IMR-90 (cell line): ENCODE measurements around the gene FOXS1. TPM values are rescaled to one million over a fixed set of nuclear protein-coding genes. Genes with fewer than 3 reads are reported as not detected.

Source experiments
- ATAC-seq: fragments of 200-7000 bp; cut with Tn5 transposase; 2 replicates; pipeline ENCODE4 v1.9.1; 2020; ENCODE audit warnings: low read depth, mild to moderate bottlenecking, moderate library complexity
- BruUV-seq: library from RNA; stranded (reverse); fragments of 400-500 nt; replicated peaks from 2 replicates; lab custom pipeline; 2021; lab: Mats Ljungman, UMichigan
- CTCF ChIA-PET: fragments of 300-600 bp; formaldehyde crosslinking; extraction: SDS; loops from one replicate; lab custom pipeline; 2021; ENCODE audit warnings: antibody characterized with exemption; lab: Yijun Ruan, JAX
- POLR2A ChIA-PET: fragments of 300-600 bp; sonication (Branson Sonifier 250); formaldehyde crosslinking; loops from one replicate; lab custom pipeline; 2022; ENCODE audit warnings: antibody characterized with exemption; ENCODE audit not compliant: unreplicated experiment; lab: Charles Lee
- DNase-seq: peaks from one replicate; pipeline ENCODE4 v3.0.0; 2013
- H2AFZ ChIP-seq: replicated peaks from 2 replicates; pipeline ENCODE3; 2013; ENCODE audit warnings: low read length, mild to moderate bottlenecking; ENCODE audit not compliant: poor library complexity
- H2AK5ac ChIP-seq: 2 replicates; pipeline ENCODE4 v1.6.1; 2013; ENCODE audit warnings: low read depth, low read length, inconsistent platforms
- H2AK9ac ChIP-seq: replicated peaks from 2 replicates; pipeline ENCODE3; 2013; ENCODE audit warnings: mild to moderate bottlenecking, low read depth, low read length, moderate library complexity; ENCODE audit not compliant: poor library complexity
- H2BK120ac ChIP-seq: 2 replicates; pipeline ENCODE4 v1.6.1; 2013; ENCODE audit warnings: low read depth, low read length, inconsistent platforms
- H2BK15ac ChIP-seq: 3 replicates; pipeline ENCODE4 v1.6.1; 2013; ENCODE audit warnings: low read depth, low read length, inconsistent platforms
- H2BK20ac ChIP-seq: 2 replicates; pipeline ENCODE4 v1.6.1; 2013; ENCODE audit warnings: low read depth, mild to moderate bottlenecking, inconsistent platforms, low read length, moderate library complexity
- H2BK5ac ChIP-seq: 2 replicates; pipeline ENCODE4 v1.6.1; 2013; ENCODE audit warnings: mild to moderate bottlenecking, low read depth, low read length, inconsistent platforms; ENCODE audit not compliant: poor library complexity, severe bottlenecking
- H3K14ac ChIP-seq: replicated peaks from 2 replicates; pipeline ENCODE4 v1.6.1; 2013; ENCODE audit warnings: low read depth, low read length, inconsistent platforms
- H3K18ac ChIP-seq: 2 replicates; pipeline ENCODE4 v1.6.1; 2013; ENCODE audit warnings: low read depth, low read length, control low read depth
- H3K23ac ChIP-seq: 2 replicates; pipeline ENCODE4 v1.6.1; 2013; ENCODE audit warnings: low read depth, low read length, inconsistent platforms
- H3K27ac ChIP-seq: 2 replicates; pipeline ENCODE4 v1.5.1; 2013; ENCODE audit warnings: mild to moderate bottlenecking, control low read depth, low read length; ENCODE audit not compliant: insufficient read depth
- H3K27me3 ChIP-seq: 2 replicates; pipeline ENCODE4 v1.6.1; 2013; ENCODE audit warnings: low read length; ENCODE audit not compliant: control insufficient read depth, insufficient read depth
- H3K36me3 ChIP-seq: 2 replicates; pipeline ENCODE4 v1.6.1; 2013; ENCODE audit warnings: low read length, mixed read lengths; ENCODE audit not compliant: control insufficient read depth, insufficient read depth
- H3K4ac ChIP-seq: 2 replicates; pipeline ENCODE4 v1.6.1; 2013; ENCODE audit warnings: low read depth, low read length, inconsistent platforms
- H3K4me1 ChIP-seq: 2 replicates; pipeline ENCODE4 v1.6.1; 2013; ENCODE audit warnings: low read length, mixed read lengths; ENCODE audit not compliant: control insufficient read depth, insufficient read depth
- H3K4me2 ChIP-seq: 2 replicates; pipeline ENCODE4 v1.6.1; 2013; ENCODE audit warnings: low read depth, mild to moderate bottlenecking, control low read depth, low read length, moderate library complexity
- H3K4me3 ChIP-seq: 2 replicates; pipeline ENCODE4 v1.5.1; 2013; ENCODE audit warnings: low read depth, mild to moderate bottlenecking, control low read depth, low read length, moderate library complexity; ENCODE audit not compliant: insufficient read depth
- H3K56ac ChIP-seq: 2 replicates; pipeline ENCODE4 v1.6.1; 2013; ENCODE audit warnings: low read length, inconsistent platforms; ENCODE audit not compliant: insufficient read depth; ENCODE audit errors: extremely low read depth
- H3K79me1 ChIP-seq, 2 experiments: 2 replicates each; pipeline ENCODE4 v1.6.1; 2013; ENCODE audit warnings: low read length in 2 of 2, inconsistent platforms in 1 of 2, low read depth in 1 of 2
- H3K9ac ChIP-seq: 2 replicates; pipeline ENCODE4 v1.6.1; 2013; ENCODE audit warnings: low read depth, low read length, control low read depth
- H3K9me1 ChIP-seq: 2 replicates; pipeline ENCODE4 v1.6.1; 2013; ENCODE audit warnings: low read length, inconsistent platforms; ENCODE audit not compliant: insufficient read depth
- H3K9me3 ChIP-seq: 2 replicates; pipeline ENCODE4 v1.6.1; 2013; ENCODE audit warnings: low read length; ENCODE audit not compliant: control insufficient read depth, insufficient read depth
- H4K20me1 ChIP-seq: 2 replicates; pipeline ENCODE4 v1.6.1; 2013; ENCODE audit warnings: low read length, inconsistent platforms; ENCODE audit not compliant: insufficient read depth
- H4K5ac ChIP-seq: 2 replicates; pipeline ENCODE4 v1.6.1; 2013; ENCODE audit warnings: mild to moderate bottlenecking, low read depth, low read length, control low read depth
- H4K8ac ChIP-seq, 2 experiments: 2 replicates each; pipeline ENCODE4 v1.6.1; 2013; ENCODE audit warnings: low read depth in 2 of 2, low read length in 2 of 2, control low read depth in 1 of 2, inconsistent platforms in 1 of 2
- H4K91ac ChIP-seq: 2 replicates; pipeline ENCODE4 v1.6.1; 2013; ENCODE audit warnings: low read depth, low read length, inconsistent platforms; ENCODE audit not compliant: insufficient read depth
- BHLHE40 ChIP-seq: fragments of 150-350 bp; IDR thresholded peaks from 2 replicates; pipeline ENCODE4 v1.6.1; 2016; ENCODE audit warnings: mild to moderate bottlenecking, low read depth, low read length
- CHD1 ChIP-seq: IDR thresholded peaks from 2 replicates; pipeline ENCODE4 v1.6.1; 2012; ENCODE audit warnings: low read depth, low read length, improper control_type of control experiment
- FOS ChIP-seq: fragments of 150-350 bp; IDR thresholded peaks from 2 replicates; pipeline ENCODE4 v1.6.1; 2016; ENCODE audit warnings: low read depth, low read length
- MAFK ChIP-seq: IDR thresholded peaks from 2 replicates; pipeline ENCODE4 v1.6.1; 2012; ENCODE audit warnings: low read depth, low read length, improper control_type of control experiment
- MXI1 ChIP-seq: IDR thresholded peaks from 2 replicates; pipeline ENCODE4 v1.6.1; 2012; ENCODE audit warnings: low read depth, mild to moderate bottlenecking, low read length, moderate library complexity, borderline replicate concordance
- RAD21 ChIP-seq: IDR thresholded peaks from 2 replicates; pipeline ENCODE4 v1.6.1; 2012; ENCODE audit warnings: low read length, improper control_type of control experiment
- RFX5 ChIP-seq: IDR thresholded peaks from 2 replicates; pipeline ENCODE4 v1.8.0; 2012; ENCODE audit warnings: low read depth, mild to moderate bottlenecking, low read length, moderate library complexity
- SMC3 ChIP-seq: fragments of 150-350 bp; IDR thresholded peaks from 2 replicates; pipeline ENCODE4 v1.6.1; 2016; ENCODE audit warnings: low read depth, mild to moderate bottlenecking, antibody characterized with exemption, low read length, moderate library complexity
- USF2 ChIP-seq: fragments of 150-350 bp; IDR thresholded peaks from 2 replicates; pipeline ENCODE4 v1.6.1; 2017; ENCODE audit warnings: mild to moderate bottlenecking, antibody characterized with exemption, low read length, low read depth
- WGBS, 2 experiments: methylation state at CpG; one replicate each; pipeline versions ENCODE4 v1.1.5 to v1.1.7; 2013; ENCODE audit warnings: missing lambda C conversion rate in 2 of 2; ENCODE audit not compliant: insufficient read length in 1 of 2; ENCODE audit errors: extremely low coverage in 2 of 2; 5-methylcytosine and 5-hydroxymethylcytosine counted together
- dilution Hi-C: fragments of 300-500 bp; cut with HindIII; formaldehyde crosslinking; loops from one replicate; pipeline ENCODE4 v1.14.3; 2018; ENCODE audit warnings: low sequenced_read_pairs; ENCODE audit not compliant: unreplicated experiment
- in situ Hi-C: fragments of 300-500 bp; cut with MboI; formaldehyde crosslinking; loops from 3 replicates; pipeline ENCODE4 v1.14.3; 2019; ENCODE audit warnings: low sequenced_read_pairs, inconsistent platforms, mixed read lengths
- intact Hi-C: fragments of 100-400 bp; cut with micrococcal nuclease; formaldehyde crosslinking; loops from 2 replicates; pipeline ENCODE4 v1.10.0; 2022
- polyA plus RNA-seq, 3 experiments: library from polyadenylated mRNA; depleted of rRNA; stranded (reverse); fragments of >200 nt; gene quantifications; 2 replicates each; pipeline ENCODE4 v1.2.3, GENCODE V29; 2012; ENCODE audit warnings: low replicate concordance in 1 of 3
- total RNA-seq: library from RNA; depleted of rRNA; stranded (reverse); fragments of >200 nt; gene quantifications from 2 replicates; pipeline ENCODE4 v1.2.3, GENCODE V29; 2012
- TF ChIP-seq, protein P1 (sequence below): conservative IDR thresholded peaks from 2 replicates; pipeline ENCODE4 v1.5.1; 2012; ENCODE audit warnings: mild to moderate bottlenecking, low read depth, low read length, improper control_type of control experiment

Gene FOXS1
- total and polyA plus RNA-seq, 2 of the 4 experiments (the other 2 are of a cell fraction): not detected

DNA sequence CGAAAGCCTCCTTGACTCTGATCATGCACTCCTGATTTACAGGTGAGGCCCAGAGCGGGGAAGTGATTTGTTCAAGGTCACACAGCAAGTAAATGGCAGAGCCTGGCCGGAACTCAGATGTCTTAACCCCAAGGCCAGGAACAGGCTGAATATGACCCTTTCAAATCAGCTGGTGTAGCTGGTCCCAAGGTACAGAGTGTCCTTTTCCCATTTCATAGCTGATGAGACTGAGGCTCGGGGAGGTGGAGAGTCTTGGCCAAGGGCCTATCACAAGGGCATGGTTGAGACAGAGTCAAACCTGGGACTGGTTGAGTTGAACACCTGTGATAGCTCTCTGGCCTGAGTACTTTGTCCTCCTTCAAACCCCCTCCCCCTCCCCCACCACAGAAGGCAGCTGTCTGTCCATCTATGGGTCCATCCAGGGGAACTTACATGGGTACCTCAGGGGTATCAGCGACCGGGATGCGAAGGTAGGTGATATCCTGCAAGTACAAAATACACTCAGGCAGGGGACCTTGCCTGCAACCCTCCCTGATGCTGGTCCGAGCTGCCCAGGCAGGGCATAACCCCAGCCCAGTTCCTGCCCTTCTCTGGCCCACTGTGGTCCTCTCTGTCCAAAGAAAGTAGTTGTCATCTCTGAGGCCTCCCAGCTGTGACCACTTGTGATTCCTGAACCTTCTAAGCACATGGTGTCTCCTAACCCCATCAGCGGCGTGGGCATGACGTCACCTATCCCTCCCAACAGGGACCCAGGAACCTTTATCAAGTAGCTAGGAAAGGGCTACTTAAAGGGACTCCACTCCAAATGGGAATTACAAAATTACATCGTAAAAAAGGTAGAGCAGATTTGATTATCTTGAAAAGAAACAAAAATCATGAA, 19.4 kb upstream of the FOXS1 start:
- Histone ChIP-seq H4K8ac (no peak overlapping the region), H3K9me3 (no peaks in the 10 kb centered on the region), H4K91ac (no peak overlapping the region), H3K4me2 (no peak overlapping the region), H2BK120ac (no peak overlapping the region), H3K4me3 (no peak overlapping the region), H2BK5ac (no peak overlapping the region), H3K27me3 (peaks cover 77% of the 10 kb centered on the region), H3K14ac (no peak overlapping the region), H4K20me1 (no peaks in the 10 kb centered on the region), H3K27ac (no peak overlapping the region), H2AK5ac (no peak overlapping the region), H3K9me1 (no peaks in the 10 kb centered on the region; the same call in 1 of the 2 replicates), H3K23ac (no peak overlapping the region), H3K56ac (no peak overlapping the region), H2BK15ac (no peak overlapping the region), H3K36me3 (no peaks in the 10 kb centered on the region), H3K4me1 (peaks cover 2% of the 10 kb centered on the region; the same call in 1 of the 2 replicates), H3K4ac (no peak overlapping the region), H2BK20ac (no peak overlapping the region), H3K18ac (no peak overlapping the region), H2AK9ac (no peak overlapping the region), H3K79me1 (no peaks in the 10 kb centered on the region), H4K5ac (no peak overlapping the region), H3K9ac (no peak overlapping the region), H2AFZ (no peak overlapping the region)
- CTCF ChIA-PET: no interaction called here
- no peak for ATAC-seq
- TF ChIP-seq RAD21: no peak
- TF ChIP-seq CHD1: no peak
- no peak for TF ChIP-seq BHLHE40
- no peak for TF ChIP-seq FOS
- no peak for TF ChIP-seq MAFK
- TF ChIP-seq, protein P1, sequence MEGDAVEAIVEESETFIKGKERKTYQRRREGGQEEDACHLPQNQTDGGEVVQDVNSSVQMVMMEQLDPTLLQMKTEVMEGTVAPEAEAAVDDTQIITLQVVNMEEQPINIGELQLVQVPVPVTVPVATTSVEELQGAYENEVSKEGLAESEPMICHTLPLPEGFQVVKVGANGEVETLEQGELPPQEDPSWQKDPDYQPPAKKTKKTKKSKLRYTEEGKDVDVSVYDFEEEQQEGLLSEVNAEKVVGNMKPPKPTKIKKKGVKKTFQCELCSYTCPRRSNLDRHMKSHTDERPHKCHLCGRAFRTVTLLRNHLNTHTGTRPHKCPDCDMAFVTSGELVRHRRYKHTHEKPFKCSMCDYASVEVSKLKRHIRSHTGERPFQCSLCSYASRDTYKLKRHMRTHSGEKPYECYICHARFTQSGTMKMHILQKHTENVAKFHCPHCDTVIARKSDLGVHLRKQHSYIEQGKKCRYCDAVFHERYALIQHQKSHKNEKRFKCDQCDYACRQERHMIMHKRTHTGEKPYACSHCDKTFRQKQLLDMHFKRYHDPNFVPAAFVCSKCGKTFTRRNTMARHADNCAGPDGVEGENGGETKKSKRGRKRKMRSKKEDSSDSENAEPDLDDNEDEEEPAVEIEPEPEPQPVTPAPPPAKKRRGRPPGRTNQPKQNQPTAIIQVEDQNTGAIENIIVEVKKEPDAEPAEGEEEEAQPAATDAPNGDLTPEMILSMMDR: no peak
- TF ChIP-seq SMC3: no peak
- TF ChIP-seq MXI1: no peak
- no peak for TF ChIP-seq USF2
- no peak for TF ChIP-seq RFX5
- no peak for DNase-seq
- dilution Hi-C loops: no loop called here
- in situ Hi-C loops: no loop called here
- POLR2A ChIA-PET: no interaction called here
- 87% methylated on average over 6 of the region's 12 CpGs; no CpG with 5 or more reads in 1 of the 2 experiments for WGBS, 2 experiments
- BruUV-seq: no TSS peak
- intact Hi-C loops: no loop called here
